HEK293T (cell line): Measurements from ENCODE around the gene TMEM178A.

ENCODE experiments used
- CTCF ChIA-PET: fragments of 350-600 bp; formaldehyde crosslinking; extraction: SDS; loops from one replicate; lab custom pipeline; 2021; ENCODE audit warnings: antibody characterized with exemption, inconsistent platforms; lab: Yijun Ruan, JAX
- POLR2A ChIA-PET: fragments of 350-600 bp; formaldehyde crosslinking; extraction: SDS; loops from one replicate; lab custom pipeline; 2020; ENCODE audit warnings: antibody characterized with exemption, inconsistent platforms; lab: Yijun Ruan, JAX
- DNase-seq: peaks from one replicate; pipeline ENCODE4 v3.0.0; 2012; ENCODE audit warnings: mixed read lengths; ENCODE audit errors: extremely low spot score
- ARNT ChIP-seq: fragments of 450-650 bp; IDR thresholded peaks from 2 replicates; pipeline ENCODE4 v1.6.1; 2017; ENCODE audit warnings: mild to moderate bottlenecking
- BHLHE40 ChIP-seq: fragments of 450-650 bp; IDR thresholded peaks from 2 replicates; pipeline ENCODE4 v1.6.1; 2016; ENCODE audit warnings: mild to moderate bottlenecking, moderate library complexity, borderline replicate concordance
- CTBP1 ChIP-seq: fragments of 450-650 bp; IDR thresholded peaks from 2 replicates; pipeline ENCODE4 v1.6.1; 2016; ENCODE audit warnings: borderline replicate concordance
- ELF4 ChIP-seq: fragments of 450-650 bp; IDR thresholded peaks from 2 replicates; pipeline ENCODE4 v1.6.1; 2017; ENCODE audit warnings: antibody characterized with exemption
- FOXA1 ChIP-seq: fragments of 450-650 bp; IDR thresholded peaks from 2 replicates; pipeline ENCODE4 v1.6.1; 2016; ENCODE audit warnings: mild to moderate bottlenecking
- FOXK2 ChIP-seq: fragments of 450-650 bp; IDR thresholded peaks from 2 replicates; pipeline ENCODE4 v1.6.1; 2016; ENCODE audit warnings: mild to moderate bottlenecking
- FOXM1 ChIP-seq: fragments of 450-650 bp; IDR thresholded peaks from 2 replicates; pipeline ENCODE4 v1.6.1; 2017; ENCODE audit warnings: mild to moderate bottlenecking, borderline replicate concordance
- HDGF ChIP-seq: fragments of 450-650 bp; IDR thresholded peaks from 2 replicates; pipeline ENCODE4 v1.6.1; 2017; ENCODE audit warnings: antibody characterized with exemption, borderline replicate concordance
- L3MBTL2 ChIP-seq: fragments of 450-650 bp; conservative IDR thresholded peaks from 2 replicates; pipeline ENCODE4 v1.6.1; 2016; ENCODE audit warnings: mild to moderate bottlenecking
- LEF1 ChIP-seq: fragments of 450-650 bp; IDR thresholded peaks from 2 replicates; pipeline ENCODE4 v1.6.1; 2017; ENCODE audit warnings: mild to moderate bottlenecking, borderline replicate concordance
- NFRKB ChIP-seq: fragments of 450-650 bp; IDR thresholded peaks from 2 replicates; pipeline ENCODE4 v1.6.1; 2016; ENCODE audit warnings: mild to moderate bottlenecking, moderate library complexity
- SP1 ChIP-seq: fragments of 450-650 bp; IDR thresholded peaks from 2 replicates; pipeline ENCODE4 v1.6.1; 2017
- SUZ12 ChIP-seq: fragments of 450-650 bp; IDR thresholded peaks from 2 replicates; pipeline ENCODE4 v1.6.1; 2016; ENCODE audit warnings: mild to moderate bottlenecking
- TARDBP ChIP-seq: fragments of 450-650 bp; IDR thresholded peaks from 2 replicates; pipeline ENCODE4 v1.6.1; 2016
- ZNF384 ChIP-seq: fragments of 450-650 bp; IDR thresholded peaks from 2 replicates; pipeline ENCODE4 v1.6.1; 2016
- TF ChIP-seq, protein P1 (sequence below): fragments of 450-650 bp; IDR thresholded peaks from 2 replicates; pipeline ENCODE4 v1.6.1; 2016

The TMEM178A gene

DNA sequence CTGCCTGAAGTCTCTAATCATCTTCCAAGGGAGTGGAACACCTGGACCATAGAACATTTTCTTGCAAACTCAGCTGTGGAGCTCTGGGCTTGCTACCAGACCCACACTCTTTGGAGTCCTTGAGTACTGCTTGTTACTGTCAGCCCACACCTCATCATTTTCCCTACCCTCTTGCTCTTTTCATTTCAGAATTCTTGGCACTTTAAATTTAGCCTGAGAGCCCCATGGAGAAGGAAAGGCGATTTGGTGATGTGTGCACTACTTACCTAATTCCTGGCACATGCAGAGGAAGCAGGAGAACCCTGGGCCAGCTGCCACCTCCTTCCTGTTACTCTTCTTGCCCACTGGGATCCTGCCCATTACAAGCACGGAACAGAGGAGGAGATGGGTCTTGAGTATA, 31.7 kb downstream of the TMEM178A start:
- no peak for DNase-seq
- CTCF ChIA-PET: interaction anchor here (1.4 kb wide), 1 partner anchor 29 kb away, joined by 3 read pairs; no protein-coding TSS in a partner anchor
- no peak for TF ChIP-seq HDGF
- TF ChIP-seq L3MBTL2: no peak
- no peak for TF ChIP-seq FOXK2
- no peak for TF ChIP-seq BHLHE40
- TF ChIP-seq NFRKB: no peak
- no peak for TF ChIP-seq FOXM1
- no peak for TF ChIP-seq SP1
- no peak for TF ChIP-seq ARNT
- no peak for TF ChIP-seq ZNF384
- no peak for TF ChIP-seq LEF1
- TF ChIP-seq CTBP1: no peak
- TF ChIP-seq FOXA1: no peak
- TF ChIP-seq, protein P1, sequence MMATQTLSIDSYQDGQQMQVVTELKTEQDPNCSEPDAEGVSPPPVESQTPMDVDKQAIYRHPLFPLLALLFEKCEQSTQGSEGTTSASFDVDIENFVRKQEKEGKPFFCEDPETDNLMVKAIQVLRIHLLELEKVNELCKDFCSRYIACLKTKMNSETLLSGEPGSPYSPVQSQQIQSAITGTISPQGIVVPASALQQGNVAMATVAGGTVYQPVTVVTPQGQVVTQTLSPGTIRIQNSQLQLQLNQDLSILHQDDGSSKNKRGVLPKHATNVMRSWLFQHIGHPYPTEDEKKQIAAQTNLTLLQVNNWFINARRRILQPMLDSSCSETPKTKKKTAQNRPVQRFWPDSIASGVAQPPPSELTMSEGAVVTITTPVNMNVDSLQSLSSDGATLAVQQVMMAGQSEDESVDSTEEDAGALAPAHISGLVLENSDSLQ: no peak
- TF ChIP-seq ELF4: no peak
- TF ChIP-seq SUZ12: no peak
- POLR2A ChIA-PET: no interaction called here

DNA sequence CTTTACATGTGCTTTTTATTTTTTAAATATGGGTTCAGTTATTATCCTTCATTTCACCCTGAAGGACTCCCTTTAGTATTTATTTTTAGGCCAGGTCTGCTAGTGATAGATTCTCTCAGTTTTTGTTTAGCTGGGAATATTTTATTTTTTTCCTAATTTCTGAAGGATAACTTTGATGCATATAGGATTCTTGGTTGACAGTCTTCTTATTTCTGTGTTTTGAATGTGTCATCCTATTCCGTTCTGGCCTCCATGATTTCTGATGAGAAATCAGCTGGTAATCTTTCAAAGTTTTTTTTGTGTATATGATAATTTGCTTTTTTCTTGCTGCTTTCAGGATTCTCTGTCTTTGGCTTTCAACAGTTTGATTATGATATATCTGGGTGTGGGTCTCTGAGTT, 35.4 kb downstream of the TMEM178A start:
- DNase-seq: no peak
- no peak for TF ChIP-seq TARDBP
- TF ChIP-seq, protein P1: no peak
- TF ChIP-seq NFRKB: no peak
- no peak for TF ChIP-seq L3MBTL2
- TF ChIP-seq ELF4: no peak
- no peak for TF ChIP-seq ARNT
- no peak for TF ChIP-seq HDGF
- TF ChIP-seq BHLHE40: no peak
- no peak for TF ChIP-seq SP1
- TF ChIP-seq LEF1: no peak
- no peak for TF ChIP-seq CTBP1
- no peak for TF ChIP-seq SUZ12
- TF ChIP-seq FOXA1: no peak
- no peak for TF ChIP-seq FOXM1
- TF ChIP-seq FOXK2: no peak
- TF ChIP-seq ZNF384: no peak
- POLR2A ChIA-PET: no interaction called here
- CTCF ChIA-PET: no interaction called here

DNA sequence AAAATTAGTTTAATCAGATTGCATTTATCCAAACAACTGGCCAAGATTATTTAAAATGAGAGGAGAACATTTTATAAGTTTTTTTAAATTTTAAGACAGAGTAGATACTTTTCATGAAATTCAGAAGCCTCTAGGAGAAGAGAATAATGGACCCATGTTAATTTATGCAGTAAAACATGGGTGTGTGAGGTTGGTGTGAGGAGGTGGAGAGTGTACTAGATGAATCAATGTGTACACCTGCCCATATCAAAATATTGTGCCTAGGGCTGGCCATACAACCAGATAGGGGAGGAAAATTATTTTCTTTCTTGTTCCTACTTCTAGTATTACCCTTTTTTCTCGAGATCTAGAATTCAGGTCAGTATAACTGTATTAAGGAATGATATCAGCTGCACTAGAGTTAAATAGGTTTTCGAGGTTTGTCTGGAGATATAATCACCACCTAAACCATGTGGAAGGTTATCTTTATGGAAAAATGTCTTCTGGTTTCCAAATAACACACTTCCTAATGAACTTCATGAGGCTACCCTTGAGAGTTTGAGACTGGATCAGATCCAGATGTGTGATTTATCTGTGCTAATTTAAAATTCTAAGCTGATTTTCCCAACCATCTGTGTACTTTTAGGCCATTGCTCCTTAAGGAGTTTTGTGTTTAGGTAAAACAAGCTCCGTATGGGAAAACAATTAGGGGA, 37.6 kb downstream of the TMEM178A start:
- ChIA-PET CTCF (no interaction called here), POLR2A (no interaction called here)
- DNase-seq: no peak
- TF ChIP-seq LEF1: no peak
- TF ChIP-seq TARDBP: no peak
- no peak for TF ChIP-seq ZNF384
- TF ChIP-seq ELF4: no peak
- no peak for TF ChIP-seq SUZ12
- TF ChIP-seq, protein P1: no peak
- TF ChIP-seq FOXM1: no peak
- TF ChIP-seq FOXK2: no peak
- TF ChIP-seq NFRKB: no peak
- no peak for TF ChIP-seq FOXA1
- TF ChIP-seq ARNT: no peak
- TF ChIP-seq SP1: no peak
- TF ChIP-seq HDGF: no peak

DNA sequence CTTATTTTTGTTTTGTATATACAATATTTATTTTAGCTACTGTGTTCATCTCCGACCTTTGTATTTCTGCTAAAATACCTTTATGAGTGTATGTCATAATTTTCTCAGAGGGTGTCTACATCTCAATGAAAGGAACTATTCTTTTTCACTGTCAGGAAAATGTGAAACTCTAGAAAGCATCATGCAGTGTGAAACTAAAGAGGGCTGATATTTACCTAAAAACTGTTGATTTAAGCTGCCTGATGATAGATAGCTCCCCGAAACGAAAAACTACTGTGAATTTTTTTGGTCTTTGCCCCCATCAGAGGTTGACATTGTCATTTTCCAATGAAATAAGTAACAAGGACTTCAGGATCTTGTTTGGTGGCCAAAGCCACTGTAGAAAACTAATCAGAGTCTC, 38.8 kb downstream of the TMEM178A start:
- TF ChIP-seq FOXA1: no peak
- no peak for TF ChIP-seq TARDBP
- TF ChIP-seq BHLHE40: no peak
- TF ChIP-seq LEF1: no peak
- no peak for TF ChIP-seq SP1
- TF ChIP-seq SUZ12: no peak
- no peak for TF ChIP-seq FOXK2
- TF ChIP-seq, protein P1: no peak
- TF ChIP-seq NFRKB: no peak
- TF ChIP-seq L3MBTL2: no peak
- ChIA-PET POLR2A (no interaction called here), CTCF (no interaction called here)
- DNase-seq: no peak

DNA sequence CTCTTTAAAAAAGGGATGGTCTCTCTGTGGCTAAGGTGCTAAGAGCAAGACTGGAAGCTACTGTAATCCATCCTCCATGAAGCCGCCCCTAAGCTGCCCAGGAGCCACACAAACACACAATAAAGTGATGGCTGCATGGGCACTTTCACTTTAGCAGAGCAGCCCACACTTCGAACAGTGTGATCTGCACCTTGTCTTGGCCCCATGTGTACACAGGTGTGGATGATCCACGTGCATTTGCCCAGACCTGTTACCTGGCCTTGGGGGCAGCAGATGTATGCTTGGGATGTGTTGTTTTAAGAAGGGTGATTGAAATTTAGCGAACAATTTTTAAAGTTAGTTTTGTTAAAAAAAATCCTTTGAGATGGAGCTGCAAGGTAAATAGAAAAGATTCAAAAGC, 39.9 kb downstream of the TMEM178A start:
- POLR2A ChIA-PET: no interaction called here
- TF ChIP-seq FOXK2 (no peak), NFRKB (no peak), FOXA1 (no peak), SP1 (no peak), CTBP1 (no peak)
- DNase-seq: no peak
- CTCF ChIA-PET: no interaction called here
